H1 (cell line): Measurements from ENCODE around the gene MAGIX. TPM values are rescaled to one million over a fixed set of nuclear protein-coding genes. Genes with fewer than 3 reads are reported as not detected.
A peak's percentile ranks its signal among the peaks of the same experiment; 100 is the strongest.

ENCODE experiments used
- CTCF ChIA-PET: fragments of 300-600 bp; sonication (Branson Sonifier 250); formaldehyde crosslinking; loops from one replicate; lab custom pipeline; 2021; ENCODE audit not compliant: partially characterized antibody; lab: Charles Lee
- POLR2A ChIA-PET: fragments of 300-600 bp; sonication (Branson Sonifier 250); formaldehyde crosslinking; loops from one replicate; lab custom pipeline; 2021; ENCODE audit warnings: inconsistent platforms; ENCODE audit not compliant: partially characterized antibody; lab: Charles Lee
- DNase-seq, 2 experiments: peaks; one replicate each; pipeline versions ENCODE4 v3.0.0 to v3.0.0-alpha.2; 2010 to 2022; ENCODE audit warnings: low spot score in 2 of 2, low read depth in 1 of 2, mixed read lengths in 1 of 2
- FAIRE-seq: peaks from 2 replicates; lab custom pipeline; 2011; peaks lifted over from hg19 to GRCh38; lab: Jason Lieb, UNC
- H2AFZ ChIP-seq: 2 replicates; pipeline ENCODE4 v1.8.1; 2012; ENCODE audit warnings: low read length, inconsistent platforms
- H2AK5ac ChIP-seq: 2 replicates; pipeline ENCODE4 v1.6.1; 2013; ENCODE audit warnings: low read depth, low read length
- H2BK120ac ChIP-seq: replicated peaks from 2 replicates; pipeline ENCODE3; 2013; ENCODE audit warnings: low read depth, low read length, inconsistent platforms
- H2BK12ac ChIP-seq: 2 replicates; pipeline ENCODE4 v1.6.1; 2013; ENCODE audit warnings: low read depth, low read length
- H2BK15ac ChIP-seq: 2 replicates; pipeline ENCODE4 v1.6.1; 2013; ENCODE audit warnings: low read length
- H2BK20ac ChIP-seq: 2 replicates; pipeline ENCODE4 v1.6.1; 2013; ENCODE audit warnings: low read length
- H2BK5ac ChIP-seq: 2 replicates; pipeline ENCODE4 v1.6.1; 2013; ENCODE audit warnings: low read depth, low read length
- H3K14ac ChIP-seq: 2 replicates; pipeline ENCODE4 v1.6.1; 2013; ENCODE audit warnings: inconsistent platforms; ENCODE audit not compliant: insufficient read length
- H3K18ac ChIP-seq: 2 replicates; pipeline ENCODE4 v1.6.1; 2013; ENCODE audit warnings: low read length; ENCODE audit errors: extremely low read depth
- H3K23ac ChIP-seq: 2 replicates; pipeline ENCODE4 v1.6.1; 2013; ENCODE audit warnings: inconsistent platforms; ENCODE audit not compliant: insufficient read length
- H3K23me2 ChIP-seq: 2 replicates; pipeline ENCODE4 v1.6.1; 2013; ENCODE audit warnings: low read depth, low read length
- H3K27ac ChIP-seq: 2 replicates; pipeline ENCODE4 v1.6.1; 2011; ENCODE audit warnings: low read depth, low read length, inconsistent platforms
- H3K27me3 ChIP-seq, 4 experiments: replicated peaks in 1 of 4; 1 replicate in 1 of 4; 2 replicates in 3 of 4; pipeline versions ENCODE4 v1.6.1 to v1.8.1; 2011 to 2013; ENCODE audit warnings: low read length in 3 of 4, mild to moderate bottlenecking in 3 of 4, inconsistent platforms in 2 of 4, mixed read lengths in 2 of 4, moderate library complexity in 1 of 4; ENCODE audit not compliant: control insufficient read depth in 3 of 4, insufficient read depth in 3 of 4; ENCODE audit errors: extremely low read depth in 1 of 4
- H3K36me3 ChIP-seq, 4 experiments: 2 replicates each; pipeline versions ENCODE4 v1.6.1 to v1.8.1; 2011 to 2013; ENCODE audit warnings: mild to moderate bottlenecking in 4 of 4, low read length in 3 of 4, moderate library complexity in 2 of 4, control low read depth in 1 of 4, inconsistent platforms in 1 of 4; ENCODE audit not compliant: insufficient read depth in 4 of 4, control insufficient read depth in 2 of 4
- H3K4ac ChIP-seq: replicated peaks from 2 replicates; pipeline ENCODE3; 2013; ENCODE audit warnings: low read length, low read depth, mixed read lengths, inconsistent platforms; ENCODE audit not compliant: insufficient read length
- H3K4me1 ChIP-seq, 4 experiments: replicated peaks in 1 of 4; 1 replicate in 1 of 4; 2 replicates in 3 of 4; pipeline versions ENCODE4 v1.6.1 to v1.8.1; 2011 to 2013; ENCODE audit warnings: low read length in 3 of 4, inconsistent platforms in 2 of 4, mixed read lengths in 1 of 4; ENCODE audit not compliant: insufficient read depth in 4 of 4, control insufficient read depth in 3 of 4
- H3K4me2 ChIP-seq, 2 experiments: 2 replicates each; pipeline versions ENCODE4 v1.6.1 to v1.8.1; 2011 to 2013; ENCODE audit warnings: low read depth in 2 of 2, low read length in 2 of 2, control low read depth in 1 of 2, inconsistent platforms in 1 of 2, mild to moderate bottlenecking in 1 of 2; ENCODE audit not compliant: insufficient read depth in 1 of 2
- H3K4me3 ChIP-seq, 4 experiments: fragments of 200-600, 300-600 bp in 1 of 4; sonication (generic), shearing (Covaris generic), sonication (Bioruptor Twin) in 1 of 4; 2 replicates each; pipeline versions ENCODE4 v1.5.1 to v1.8.1; 2011 to 2016; ENCODE audit warnings: low read length in 4 of 4, low read depth in 3 of 4, control low read depth in 2 of 4, inconsistent platforms in 2 of 4, mild to moderate bottlenecking in 2 of 4, mixed read lengths in 1 of 4, moderate library complexity in 1 of 4; ENCODE audit not compliant: insufficient read depth in 2 of 4; ENCODE audit errors: extremely low read depth in 1 of 4
- H3K56ac ChIP-seq: replicated peaks from 2 replicates; pipeline ENCODE3; 2013; ENCODE audit warnings: low read depth, mild to moderate bottlenecking, mixed read lengths, low read length, inconsistent platforms; ENCODE audit not compliant: insufficient read length
- H3K79me1 ChIP-seq: 2 replicates; pipeline ENCODE4 v1.6.1; 2013; ENCODE audit warnings: low read depth, low read length, control low read depth
- H3K79me2 ChIP-seq, 2 experiments: 2 replicates each; pipeline versions ENCODE4 v1.6.1 to v1.8.1; 2012 to 2013; ENCODE audit warnings: low read length in 2 of 2, mild to moderate bottlenecking in 2 of 2, inconsistent platforms in 1 of 2; ENCODE audit not compliant: insufficient read depth in 2 of 2, control insufficient read depth in 1 of 2
- H3K9ac ChIP-seq, 4 experiments: replicated peaks in 1 of 4; 1 replicate in 1 of 4; 2 replicates in 3 of 4; pipeline versions ENCODE4 v1.6.1 to v1.8.1; 2011 to 2013; ENCODE audit warnings: low read depth in 3 of 4, low read length in 3 of 4, control low read depth in 2 of 4, mild to moderate bottlenecking in 2 of 4, moderate library complexity in 2 of 4, inconsistent platforms in 1 of 4; ENCODE audit errors: extremely low read depth in 1 of 4
- H3K9me3 ChIP-seq, 2 experiments: 2 replicates each; pipeline versions ENCODE4 v1.6.1 to v1.8.1; 2012 to 2013; ENCODE audit warnings: mild to moderate bottlenecking in 2 of 2, moderate library complexity in 2 of 2, control low read depth in 1 of 2, inconsistent platforms in 1 of 2, low read depth in 1 of 2, low read length in 1 of 2, mixed read lengths in 1 of 2; ENCODE audit not compliant: insufficient read depth in 2 of 2
- H4K20me1 ChIP-seq, 2 experiments: replicated peaks in 1 of 2; 2 replicates each; pipeline versions ENCODE3 to v1.8.1; 2011 to 2013; ENCODE audit warnings: inconsistent platforms in 2 of 2, low read length in 2 of 2, mild to moderate bottlenecking in 1 of 2; ENCODE audit not compliant: insufficient read depth in 2 of 2, control insufficient read depth in 1 of 2
- H4K5ac ChIP-seq: 2 replicates; pipeline ENCODE4 v1.6.1; 2013; ENCODE audit warnings: low read length, low read depth, mixed read lengths, inconsistent platforms; ENCODE audit not compliant: insufficient read length
- H4K8ac ChIP-seq: 2 replicates; pipeline ENCODE4 v1.8.0; 2013; ENCODE audit warnings: mild to moderate bottlenecking, moderate library complexity, low read length, inconsistent platforms; ENCODE audit not compliant: insufficient read depth; ENCODE audit errors: extremely low read depth
- H4K91ac ChIP-seq: replicated peaks from 2 replicates; pipeline ENCODE3; 2013; ENCODE audit warnings: low read length, mixed read lengths, inconsistent platforms; ENCODE audit not compliant: insufficient read length
- KDM4A ChIP-seq: IDR thresholded peaks from one replicate; pipeline ENCODE4 v1.7.1; 2012; ENCODE audit warnings: low read depth, mild to moderate bottlenecking, moderate library complexity, low read length, inconsistent platforms; ENCODE audit not compliant: severe bottlenecking
- USF2 ChIP-seq: IDR thresholded peaks from 2 replicates; pipeline ENCODE4 v1.6.1; 2011; ENCODE audit warnings: low read length, improper control_type of control experiment
- WGBS, 2 experiments: shearing (Covaris generic) in 1 of 2; methylation state at CpG; one replicate each; pipeline versions ENCODE4 v1.1.6 to v1.1.7; 2013 to 2015; ENCODE audit warnings: low lambda C conversion rate in 2 of 2, mixed read lengths in 2 of 2, inconsistent platforms in 1 of 2, low coverage in 1 of 2, missing lambda C conversion rate in 1 of 2; ENCODE audit not compliant: insufficient replicate concordance in 2 of 2, insufficient coverage in 1 of 2, insufficient read length in 1 of 2; ENCODE audit errors: extremely low coverage in 1 of 2, missing lambda C conversion rate in 1 of 2; 5-methylcytosine and 5-hydroxymethylcytosine counted together
- polyA plus RNA-seq, 7 experiments: library from polyadenylated mRNA; depleted of rRNA in 3 of 7; stranded (reverse) in 5 of 7; unstranded in 2 of 7; fragments of >200 nt in 5 of 7; fragments of 200-250 nt in 2 of 7; gene quantifications; 1 replicate in 5 of 7; 2 replicates in 1 of 7; 4 replicates in 1 of 7; pipeline versions ENCODE4 v1.2.1 to v1.2.3, GENCODE V29; 2011 to 2013; ENCODE audit warnings: missing spikeins in 2 of 7, mixed read lengths in 2 of 7
- total RNA-seq: library from RNA; stranded (reverse); fragmentation: NEBNext Ultra II Directional; extraction: Animal tissue kit (Norgen Biotek cat#: 25700); gene quantifications from 2 replicates; pipeline ENCODE4 v1.2.1, GENCODE V29; 2021

Gene MAGIX
- total and polyA plus RNA-seq, 2 of the 8 experiments (the other 6 are each of a cell fraction or from before 2014, with no cell fraction given) = 0.37 to 1.1 TPM

DNA sequence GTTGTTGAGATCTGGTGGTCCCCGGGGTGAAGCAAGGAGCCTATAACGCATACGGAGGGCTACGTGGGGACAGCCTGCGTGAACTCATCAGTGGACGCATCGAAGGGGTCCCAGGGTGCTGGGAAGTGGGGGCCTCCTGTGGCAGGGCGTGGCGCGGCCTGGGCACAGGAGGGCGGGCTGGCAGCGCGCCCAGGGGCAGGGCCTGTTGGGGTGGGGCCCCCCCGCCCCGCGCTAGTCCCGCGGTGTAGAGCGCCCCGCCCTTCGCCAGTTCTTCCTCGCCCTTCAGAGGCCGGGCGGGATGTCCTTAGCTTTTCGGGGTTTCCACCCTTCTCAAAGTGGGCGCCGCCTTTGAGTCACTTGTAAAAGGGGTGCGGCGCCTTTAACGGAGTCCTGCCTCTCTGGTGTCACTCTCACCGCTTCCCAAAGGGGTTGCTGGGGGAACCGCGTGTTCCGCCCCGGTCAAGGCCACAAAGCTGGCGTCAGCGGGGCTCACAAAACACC, 9.8 kb downstream of the MAGIX start:
- CTCF ChIA-PET = interaction anchor here (2.2 kb wide), 1 partner anchor 8 kb away, joined by 7 read pairs; no protein-coding TSS in a partner anchor
- Histone ChIP-seq H3K36me3 (peaks cover 0 to 4% (median 0%) of the 10 kb centered on the region in 4 experiments; a peak in 3 of 8 replicates), H3K23me2 (peaks cover 7% of the 10 kb centered on the region; the same call in 1 of the 2 replicates), H2BK20ac (no peak overlapping the region), H3K18ac (no peak overlapping the region; the same call in 1 of the 2 replicates), H4K5ac (no peak overlapping the region), H2AK5ac (no peak overlapping the region), H2BK120ac (no peak overlapping the region), H3K79me1 (no peaks in the 10 kb centered on the region), H3K9me3 (no peaks in the 10 kb centered on the region), H3K14ac (no peak overlapping the region), H2BK15ac (no peak overlapping the region), H2BK12ac (no peak overlapping the region), H3K56ac (no peak overlapping the region), H3K23ac (no peak overlapping the region), H2BK5ac (no peak overlapping the region), H2AFZ (no peak overlapping the region; the same call in 1 of the 2 replicates), H4K20me1 (peaks cover 0 to 2% of the 10 kb centered on the region in 2 experiments), H3K27ac (no peak overlapping the region), H3K4ac (no peak overlapping the region), H4K8ac (no peak overlapping the region), H3K4me2 (peak overlapping the region; percentile 71 to 82), H3K4me3 (peak overlapping the region; percentile 42 to 66 (median 46)), H3K27me3 (peaks cover 0 to 8% (median 5%) of the 10 kb centered on the region in 4 experiments; a peak in 5 of 7 replicates), H3K9ac (0 out of 7 replicates have a peak overlapping the region, but pooled peaks of 1 of the 4 experiments have one; percentile 30), H3K4me1 (peaks cover 0 to 1% (median under 1%) of the 10 kb centered on the region in 4 experiments; a peak in 3 of 7 replicates), H3K79me2 (no peaks in the 10 kb centered on the region), H4K91ac (no peak overlapping the region)
- TF ChIP-seq KDM4A (peak; percentile 14), USF2 (no peak)
- WGBS, 2 experiments = 3% methylated on average over 33 of the region's 37 CpGs; no CpG with 5 or more reads in 1 of the 2 experiments
- FAIRE-seq = no peak
- DNase-seq = peak in 1 of 2 experiments; percentile 51
- POLR2A ChIA-PET = interaction anchor here (0.5 to 0.9 kb wide), 3 partner anchors 10 to 15 kb away, joined by 3 to 4 read pairs (median 3); no protein-coding TSS in a partner anchor
